GM13977 (cell line): ENCODE results near the gene IQCM.

Experiments
- DNase-seq: peaks from one replicate; pipeline ENCODE4 v3.0.0; 2012; ENCODE audit warnings: low spot score
- CTCF ChIP-seq: IDR thresholded peaks from 2 replicates; pipeline ENCODE4 v1.5.1; 2012; ENCODE audit warnings: mild to moderate bottlenecking, control low read depth; ENCODE audit not compliant: insufficient read depth; ENCODE audit errors: extremely low read depth, missing control alignments
- in situ Hi-C: fragments of 300-500 bp; cut with MboI; formaldehyde crosslinking; loops from one replicate; pipeline ENCODE4 v1.12.0; 2022; ENCODE audit warnings: low sequenced_read_pairs, low pct_unique_long_range_greater_than_20kb, mixed read lengths, inconsistent platforms; ENCODE audit not compliant: unreplicated experiment

The IQCM gene

GRCh38 chr4:149572716-149573115 lies 242.9 kb downstream of the IQCM start:
- no peak for DNase-seq
- TF ChIP-seq CTCF: no peak
- in situ Hi-C loops: no loop called here

- no peak for DNase-seq
- in situ Hi-C loops: no loop called here
- TF ChIP-seq CTCF: no peak
Measured at GRCh38 chr4:149555799-149556198, 259.8 kb downstream of the IQCM start.

- no peak for TF ChIP-seq CTCF
- in situ Hi-C loops: no loop called here
- no peak for DNase-seq
Measured at GRCh38 chr4:149555146-149555545, 260.5 kb downstream of the IQCM start.

GRCh38 chr4:149553959-149554520 lies 261.6 kb downstream of the IQCM start:
- DNase-seq: no peak
- in situ Hi-C loops: no loop called here
- TF ChIP-seq CTCF: no peak

- TF ChIP-seq CTCF: no peak
- no peak for DNase-seq
Measured at GRCh38 chr4:149552601-149553000, 263.0 kb downstream of the IQCM start.

GRCh38 chr4:149549911-149550310 lies 265.7 kb downstream of the IQCM start:
- in situ Hi-C loops: no loop called here
- peak; percentile 6 for TF ChIP-seq CTCF
- DNase-seq: no peak

More at GRCh38 chr4:149552601-149553000, 263.0 kb downstream of the IQCM start:
- in situ Hi-C loops: no loop called here

- in situ Hi-C loops: no loop called here
- no peak for TF ChIP-seq CTCF
- no peak for DNase-seq
Measured at GRCh38 chr4:149534779-149535178, 280.9 kb downstream of the IQCM start.
